Measurements from ENCODE around the gene SDC1.

DNA sequence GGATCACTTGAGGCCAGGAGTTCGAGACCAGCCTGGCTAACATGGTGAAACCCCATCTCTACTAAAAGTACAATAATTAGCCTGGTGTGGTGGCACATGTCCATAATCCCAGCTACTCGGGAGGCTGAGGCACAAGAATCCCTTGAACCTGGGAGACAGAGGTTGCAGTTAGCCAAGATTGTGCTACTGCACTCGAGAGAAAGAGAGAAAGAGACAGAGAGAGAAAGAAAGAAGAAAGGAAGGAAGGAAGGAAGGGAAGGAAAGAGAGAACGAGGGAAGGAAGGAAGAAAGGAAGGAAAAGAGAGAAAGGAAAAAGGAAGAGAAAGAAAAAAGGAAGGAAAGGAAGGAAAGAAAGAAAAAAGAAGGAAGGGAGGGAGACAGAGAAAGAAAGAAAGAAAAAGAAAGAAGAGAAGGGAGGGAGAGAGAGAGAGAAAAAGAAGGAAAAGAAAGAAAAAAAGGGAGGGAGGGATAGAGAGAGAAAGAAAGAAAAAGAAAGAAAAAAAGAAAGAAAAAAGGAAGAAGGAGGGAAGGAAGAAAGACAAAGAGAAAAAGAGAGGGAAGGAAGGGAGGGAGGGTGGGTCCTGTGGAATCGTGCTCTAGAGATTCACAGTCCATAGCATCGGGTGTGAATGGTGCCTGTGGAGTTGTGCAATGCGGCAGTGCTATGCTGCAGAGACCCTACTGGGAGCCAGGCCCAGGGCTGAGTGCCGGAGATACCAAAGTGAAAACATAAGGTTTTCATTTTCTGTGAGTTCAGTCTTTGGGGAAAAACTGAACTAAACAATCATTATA lies 4.6 kb upstream of the SDC1 start:
- TF ChIP-seq, protein P1, sequence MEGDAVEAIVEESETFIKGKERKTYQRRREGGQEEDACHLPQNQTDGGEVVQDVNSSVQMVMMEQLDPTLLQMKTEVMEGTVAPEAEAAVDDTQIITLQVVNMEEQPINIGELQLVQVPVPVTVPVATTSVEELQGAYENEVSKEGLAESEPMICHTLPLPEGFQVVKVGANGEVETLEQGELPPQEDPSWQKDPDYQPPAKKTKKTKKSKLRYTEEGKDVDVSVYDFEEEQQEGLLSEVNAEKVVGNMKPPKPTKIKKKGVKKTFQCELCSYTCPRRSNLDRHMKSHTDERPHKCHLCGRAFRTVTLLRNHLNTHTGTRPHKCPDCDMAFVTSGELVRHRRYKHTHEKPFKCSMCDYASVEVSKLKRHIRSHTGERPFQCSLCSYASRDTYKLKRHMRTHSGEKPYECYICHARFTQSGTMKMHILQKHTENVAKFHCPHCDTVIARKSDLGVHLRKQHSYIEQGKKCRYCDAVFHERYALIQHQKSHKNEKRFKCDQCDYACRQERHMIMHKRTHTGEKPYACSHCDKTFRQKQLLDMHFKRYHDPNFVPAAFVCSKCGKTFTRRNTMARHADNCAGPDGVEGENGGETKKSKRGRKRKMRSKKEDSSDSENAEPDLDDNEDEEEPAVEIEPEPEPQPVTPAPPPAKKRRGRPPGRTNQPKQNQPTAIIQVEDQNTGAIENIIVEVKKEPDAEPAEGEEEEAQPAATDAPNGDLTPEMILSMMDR (conservative IDR thresholded peaks at IDR 0.05), result no peak
- no peak for TF ChIP-seq ZFX (IDR thresholded peaks at IDR 0.05)

Data from C4-2B (cell line).